ENCODE measurements around the gene FERMT2.

The FERMT2 gene

GRCh38 chr14:52821805-52822250, 129.0 kb downstream of the FERMT2 start:
- DNase-seq (ENCODE audit: low read depth) = no peak

- DNase-seq (ENCODE audit: low read depth) = no peak
Observed at GRCh38 chr14:52808101-52808500, 142.7 kb downstream of the FERMT2 start.

Data from T-helper 22 cell (primary cell).